ENCODE data around the gene CD320. TPM values are rescaled to one million over a fixed set of nuclear protein-coding genes. Genes with fewer than 3 reads are reported as not detected.

Gene CD320
- polyA plus RNA-seq, 1 donor from 2014 or later: 89.6 TPM

GRCh38 chr19:8336072-8336569, 28.0 kb upstream of the CD320 start:
- H3K79me2 ChIP-seq (replicated peaks; ENCODE audit: insufficient read depth, low read length): no peaks in the 10 kb centered on the region
- H3K4me2 ChIP-seq (ENCODE audit: low read length): no peak overlapping the region
- no peak for TF ChIP-seq MXI1 (conservative IDR thresholded peaks at IDR 0.05; ENCODE audit: poor library complexity, severe bottlenecking)
- TF ChIP-seq TAF1 (IDR thresholded peaks at IDR 0.05; ENCODE audit: low read depth): no peak
- TF ChIP-seq RAD21 (conservative IDR thresholded peaks at IDR 0.05): no peak
- no peak for TF ChIP-seq SMC3 (conservative IDR thresholded peaks at IDR 0.05; ENCODE audit: poor library complexity)
- no peak for TF ChIP-seq EP300 (conservative IDR thresholded peaks at IDR 0.05; ENCODE audit: poor library complexity, severe bottlenecking)
- no peak for TF ChIP-seq EZH2 (IDR thresholded peaks at IDR 0.05; ENCODE audit: borderline replicate concordance, insufficient read depth, low read length, poor library complexity, severe bottlenecking)
- no peak for TF ChIP-seq CTCF (IDR thresholded peaks at IDR 0.05; ENCODE audit: poor library complexity, severe bottlenecking)
- no peak for TF ChIP-seq POLR2AphosphoS5 (IDR thresholded peaks at IDR 0.05)
- no peak for TF ChIP-seq REST (IDR thresholded peaks at IDR 0.05; ENCODE audit: borderline replicate concordance)
- no peaks in the 10 kb centered on the region for H3F3A ChIP-seq (ENCODE audit: insufficient read depth, low read length, poor library complexity, severe bottlenecking)
- H3K27me3 ChIP-seq (ENCODE audit: insufficient read depth, low read depth, low read length): peaks cover 60% of the 10 kb centered on the region
- no peaks in the 10 kb centered on the region for H3K9me2 ChIP-seq (ENCODE audit: insufficient read depth, low read length)
- no peak overlapping the region for H2AFZ ChIP-seq (ENCODE audit: low read depth, low read length)
- H3K4me3 ChIP-seq (ENCODE audit: low read length): no peak overlapping the region
- no peaks in the 10 kb centered on the region for H4K20me1 ChIP-seq (ENCODE audit: insufficient read depth)
- no peak overlapping the region for H3K27ac ChIP-seq (ENCODE audit: low read length)
- no peaks in the 10 kb centered on the region for H3K36me3 ChIP-seq (ENCODE audit: insufficient read depth, low read length)
- no peaks in the 10 kb centered on the region for H3K9me3 ChIP-seq (ENCODE audit: low read length)
- no peak overlapping the region for H3K9ac ChIP-seq (ENCODE audit: low read length)

GRCh38 chr19:8335343-8336071, 27.3 kb upstream of the CD320 start:
- H3K9ac ChIP-seq (ENCODE audit: low read length): peak overlapping the region; percentile 60
- H3K27ac ChIP-seq (ENCODE audit: low read length): no peak overlapping the region
- H3K4me2 ChIP-seq (ENCODE audit: low read length): no peak overlapping the region
- no peaks in the 10 kb centered on the region for H3K9me2 ChIP-seq (ENCODE audit: insufficient read depth, low read length)
- TF ChIP-seq MXI1 (conservative IDR thresholded peaks at IDR 0.05; ENCODE audit: poor library complexity, severe bottlenecking) (peak; percentile 23), REST (IDR thresholded peaks at IDR 0.05; ENCODE audit: borderline replicate concordance) (no peak), EP300 (conservative IDR thresholded peaks at IDR 0.05; ENCODE audit: poor library complexity, severe bottlenecking) (peak; percentile 32), EZH2 (IDR thresholded peaks at IDR 0.05; ENCODE audit: borderline replicate concordance, insufficient read depth, low read length, poor library complexity, severe bottlenecking) (no peak), SMC3 (conservative IDR thresholded peaks at IDR 0.05; ENCODE audit: poor library complexity) (no peak), CTCF (IDR thresholded peaks at IDR 0.05; ENCODE audit: poor library complexity, severe bottlenecking) (peak; percentile 50), POLR2AphosphoS5 (IDR thresholded peaks at IDR 0.05) (no peak), RAD21 (conservative IDR thresholded peaks at IDR 0.05) (no peak)
- H3K36me3 ChIP-seq (ENCODE audit: insufficient read depth, low read length): no peaks in the 10 kb centered on the region
- H3F3A ChIP-seq (ENCODE audit: insufficient read depth, low read length, poor library complexity, severe bottlenecking): no peaks in the 10 kb centered on the region
- H4K20me1 ChIP-seq (ENCODE audit: insufficient read depth): no peaks in the 10 kb centered on the region
- H3K4me3 ChIP-seq (ENCODE audit: low read length): peak overlapping the region; percentile 62
- no peaks in the 10 kb centered on the region for H3K79me2 ChIP-seq (replicated peaks; ENCODE audit: insufficient read depth, low read length)
- H3K27me3 ChIP-seq (ENCODE audit: insufficient read depth, low read depth, low read length): peaks cover 55% of the 10 kb centered on the region
- no peak overlapping the region for H2AFZ ChIP-seq (ENCODE audit: low read depth, low read length)
- H3K9me3 ChIP-seq (ENCODE audit: low read length): no peaks in the 10 kb centered on the region
